GM12873 (cell line): ENCODE results near the gene CTNS.

ENCODE experiments used
- CTCF ChIP-seq: IDR thresholded peaks from 2 replicates; pipeline ENCODE4 v1.5.1; 2012; ENCODE audit warnings: low read depth, mild to moderate bottlenecking, moderate library complexity, low read length, control low read depth; ENCODE audit not compliant: insufficient read depth; ENCODE audit errors: missing control alignments

Gene CTNS

DNA sequence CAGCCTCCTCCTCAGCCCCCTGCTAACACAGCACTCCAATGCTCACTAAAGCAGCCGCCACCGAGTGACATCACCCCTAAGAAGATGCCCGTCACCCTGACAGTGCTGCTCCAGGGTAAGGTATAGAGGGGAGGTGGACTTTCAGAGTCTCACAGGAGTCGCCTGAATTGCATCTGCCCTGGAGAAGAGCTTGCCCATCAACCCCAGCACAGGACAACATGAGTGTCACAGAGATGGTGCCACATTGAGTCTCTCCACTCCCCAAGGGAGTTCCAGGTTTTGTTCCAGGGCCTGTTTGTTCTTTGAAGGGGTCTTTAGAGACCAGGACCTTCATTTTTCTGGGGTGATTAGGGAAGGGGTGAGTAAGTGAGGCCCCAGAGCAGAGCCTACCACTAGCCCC is 61.6 kb downstream of the CTNS start:
- TF ChIP-seq CTCF: no peak

GRCh38 chr17:3699951-3700350 is 63.4 kb downstream of the CTNS start:
- no peak for TF ChIP-seq CTCF

GRCh38 chr17:3704931-3705717 is 68.6 kb downstream of the CTNS start:
- no peak for TF ChIP-seq CTCF

DNA sequence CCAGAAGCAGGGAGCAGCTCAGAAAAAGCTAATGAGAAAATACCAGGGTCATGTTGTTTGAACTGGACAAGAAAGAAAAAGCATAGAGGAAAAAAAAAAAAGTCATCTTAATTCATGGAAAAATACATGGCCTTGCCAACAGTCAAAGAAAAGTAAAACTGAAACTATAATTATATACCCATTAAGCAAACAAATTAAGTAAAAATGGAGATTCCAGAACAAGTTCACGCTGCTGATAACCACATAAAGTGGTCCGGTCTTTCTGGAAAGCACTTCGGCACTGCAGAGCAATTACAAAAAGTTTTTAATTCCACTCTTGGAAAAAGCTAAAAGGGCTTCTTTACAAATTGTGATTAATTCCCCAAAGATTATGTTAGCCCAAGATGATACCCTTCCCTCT is 71.8 kb downstream of the CTNS start:
- TF ChIP-seq CTCF: no peak

DNA sequence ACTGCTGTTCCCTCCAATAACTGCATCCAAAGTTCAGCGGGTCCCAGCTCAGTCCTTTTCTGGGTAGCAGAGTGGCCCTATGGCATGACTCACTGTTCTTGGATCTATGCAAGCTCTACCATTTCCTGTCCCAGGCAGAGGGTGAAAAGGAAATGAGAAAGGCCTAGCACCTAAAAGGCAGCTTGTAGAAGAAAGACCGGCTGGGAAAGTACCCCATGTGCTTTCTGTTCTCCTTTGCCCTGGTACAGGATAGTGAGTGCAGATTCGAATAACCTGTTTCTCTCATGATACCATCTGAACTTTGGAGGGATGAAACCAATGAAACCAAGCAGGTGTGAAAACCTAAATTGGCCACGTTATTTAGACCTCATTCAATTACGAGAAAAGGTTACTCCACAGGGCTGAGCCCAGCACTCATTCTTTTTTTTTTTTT is 74.4 kb downstream of the CTNS start:
- no peak for TF ChIP-seq CTCF
